IMR-90 (cell line): ENCODE results near the gene UPK2.

Source experiments
- FOS ChIP-seq: fragments of 150-350 bp; IDR thresholded peaks from 2 replicates; pipeline ENCODE4 v1.6.1; 2016; ENCODE audit warnings: low read depth, low read length
- MAFK ChIP-seq: IDR thresholded peaks from 2 replicates; pipeline ENCODE4 v1.6.1; 2012; ENCODE audit warnings: low read depth, low read length, improper control_type of control experiment
- MXI1 ChIP-seq: IDR thresholded peaks from 2 replicates; pipeline ENCODE4 v1.6.1; 2012; ENCODE audit warnings: low read depth, mild to moderate bottlenecking, low read length, moderate library complexity, borderline replicate concordance
- POLR2A ChIP-seq: IDR thresholded peaks from 2 replicates; pipeline ENCODE4 v1.6.1; 2012; ENCODE audit warnings: mild to moderate bottlenecking, low read depth, low read length
- RAD21 ChIP-seq: IDR thresholded peaks from 2 replicates; pipeline ENCODE4 v1.6.1; 2012; ENCODE audit warnings: low read length, improper control_type of control experiment
- RCOR1 ChIP-seq: IDR thresholded peaks from 2 replicates; pipeline ENCODE4 v1.6.1; 2012; ENCODE audit warnings: mild to moderate bottlenecking, low read length, improper control_type of control experiment; ENCODE audit not compliant: insufficient replicate concordance
- RFX5 ChIP-seq: IDR thresholded peaks from 2 replicates; pipeline ENCODE4 v1.8.0; 2012; ENCODE audit warnings: low read depth, mild to moderate bottlenecking, low read length, moderate library complexity
- TF ChIP-seq, protein P1 (sequence below): conservative IDR thresholded peaks from 2 replicates; pipeline ENCODE4 v1.5.1; 2012; ENCODE audit warnings: mild to moderate bottlenecking, low read depth, low read length, improper control_type of control experiment

DNA sequence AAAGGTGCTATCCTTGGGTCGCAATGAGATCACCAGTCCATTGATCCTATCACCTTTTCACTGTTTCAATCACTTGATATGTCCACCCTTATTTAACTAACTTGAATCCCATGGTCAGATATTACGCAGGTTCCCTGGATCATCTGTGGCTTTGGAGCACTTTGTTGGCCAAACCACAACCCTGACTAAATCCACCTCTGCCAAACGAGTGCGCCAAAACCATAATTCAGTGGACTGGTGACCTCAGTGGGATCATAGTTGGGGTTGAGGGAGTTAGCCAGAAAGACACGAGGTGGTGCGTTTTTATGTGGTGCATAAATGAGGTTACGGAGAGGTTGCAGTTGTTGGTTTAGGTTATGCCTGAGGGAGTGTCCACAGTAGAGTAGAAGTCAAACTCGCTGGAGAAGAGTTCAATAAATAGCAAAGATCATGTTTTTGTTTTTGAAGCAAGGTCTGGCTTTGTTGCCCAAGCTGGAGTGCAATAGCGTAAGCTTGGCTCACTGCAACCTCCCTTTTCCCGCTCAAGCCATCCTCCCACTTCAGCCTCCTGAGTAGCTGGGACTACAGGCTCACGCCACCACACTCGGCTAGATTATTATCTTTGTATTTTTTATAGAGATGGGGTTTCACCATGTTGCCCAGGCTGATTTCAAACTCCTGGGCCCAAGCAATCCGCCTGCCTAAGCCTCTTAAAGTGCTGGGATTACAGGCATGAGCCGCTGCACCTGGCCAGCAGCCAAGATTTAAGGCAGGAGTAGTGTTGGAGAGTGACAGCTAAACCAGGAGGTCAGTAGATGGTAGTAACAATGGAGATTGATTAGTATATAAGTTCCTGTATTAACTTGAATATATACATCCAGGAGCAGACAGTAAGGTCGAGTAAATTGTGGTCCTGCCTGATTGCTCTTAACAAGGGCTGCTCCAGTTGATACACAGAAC is 19.9 kb downstream of the UPK2 start:
- TF ChIP-seq FOS, result no peak
- TF ChIP-seq, protein P1, sequence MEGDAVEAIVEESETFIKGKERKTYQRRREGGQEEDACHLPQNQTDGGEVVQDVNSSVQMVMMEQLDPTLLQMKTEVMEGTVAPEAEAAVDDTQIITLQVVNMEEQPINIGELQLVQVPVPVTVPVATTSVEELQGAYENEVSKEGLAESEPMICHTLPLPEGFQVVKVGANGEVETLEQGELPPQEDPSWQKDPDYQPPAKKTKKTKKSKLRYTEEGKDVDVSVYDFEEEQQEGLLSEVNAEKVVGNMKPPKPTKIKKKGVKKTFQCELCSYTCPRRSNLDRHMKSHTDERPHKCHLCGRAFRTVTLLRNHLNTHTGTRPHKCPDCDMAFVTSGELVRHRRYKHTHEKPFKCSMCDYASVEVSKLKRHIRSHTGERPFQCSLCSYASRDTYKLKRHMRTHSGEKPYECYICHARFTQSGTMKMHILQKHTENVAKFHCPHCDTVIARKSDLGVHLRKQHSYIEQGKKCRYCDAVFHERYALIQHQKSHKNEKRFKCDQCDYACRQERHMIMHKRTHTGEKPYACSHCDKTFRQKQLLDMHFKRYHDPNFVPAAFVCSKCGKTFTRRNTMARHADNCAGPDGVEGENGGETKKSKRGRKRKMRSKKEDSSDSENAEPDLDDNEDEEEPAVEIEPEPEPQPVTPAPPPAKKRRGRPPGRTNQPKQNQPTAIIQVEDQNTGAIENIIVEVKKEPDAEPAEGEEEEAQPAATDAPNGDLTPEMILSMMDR, result no peak
- no peak for TF ChIP-seq POLR2A
- no peak for TF ChIP-seq RAD21
- TF ChIP-seq MXI1, result no peak
- no peak for TF ChIP-seq MAFK
- TF ChIP-seq RCOR1, result no peak
- no peak for TF ChIP-seq RFX5
